Measurements from ENCODE around the gene COL6A3.

- TF ChIP-seq JUND (IDR thresholded peaks at IDR 0.05) (no peak), POLR2AphosphoS5 (IDR thresholded peaks at IDR 0.05; ENCODE audit: low read depth, low read length) (no peak), PBX3 (IDR thresholded peaks at IDR 0.05) (no peak)
Observed at GRCh38 chr2:237380768-237381167, 33.2 kb downstream of the COL6A3 start.

All from SK-N-SH (cell line).